ENCODE results near the gene LFNG.
A peak's percentile ranks its signal among the peaks of the same experiment; 100 is the strongest.
"Not testable (repeated sequence)": the region's sequence is repeated elsewhere in the genome, so short reads cannot be mapped to it uniquely, and the experiment has no call there.

Gene LFNG

GRCh38 chr7:2545746-2546425 lies 26.3 kb downstream of the LFNG start:
- DNase-seq (ENCODE audit: low read depth): no peak

GRCh38 chr7:2546776-2547586 lies 27.4 kb downstream of the LFNG start:
- no peak for DNase-seq (ENCODE audit: low read depth)

GRCh38 chr7:2551418-2551817 lies 31.8 kb downstream of the LFNG start:
- DNase-seq (ENCODE audit: low read depth): no peak

- DNase-seq (ENCODE audit: low read depth): no peak
Observed at GRCh38 chr7:2553108-2553507, 33.5 kb downstream of the LFNG start.

GRCh38 chr7:2553831-2554581 lies 34.4 kb downstream of the LFNG start:
- no peak for DNase-seq (ENCODE audit: low read depth)

- no peak for DNase-seq (ENCODE audit: low read depth)
Observed at GRCh38 chr7:2554661-2555111, 35.1 kb downstream of the LFNG start.

- peak; percentile 92 for DNase-seq (ENCODE audit: low read depth)
Observed at GRCh38 chr7:2555121-2556052, 35.8 kb downstream of the LFNG start, which contains the start of gene BRAT1. TSS of gene BRAT1 (minus strand) at chr7:2555524. CDS start at chr7:2554431, 1,093 bp downstream.

- peak; percentile 87 for DNase-seq (ENCODE audit: low read depth)
Observed at GRCh38 chr7:2558629-2559282, 39.2 kb downstream of the LFNG start, which contains the start of gene IQCE. TSS of gene IQCE (plus strand) at chr7:2558979. CDS start at chr7:2559182, 203 bp downstream.

- no peak for DNase-seq (ENCODE audit: low read depth)
Observed at GRCh38 chr7:2559283-2559950, 39.8 kb downstream of the LFNG start.

GRCh38 chr7:2563955-2564354 lies 44.4 kb downstream of the LFNG start:
- DNase-seq (ENCODE audit: low read depth): not testable (repeated sequence)

- no peak for DNase-seq (ENCODE audit: low read depth)
Observed at GRCh38 chr7:2564970-2565540, 45.5 kb downstream of the LFNG start.

- no peak for DNase-seq (ENCODE audit: low read depth)
Observed at GRCh38 chr7:2566348-2566889, 46.8 kb downstream of the LFNG start.

GRCh38 chr7:2566890-2567678 lies 47.5 kb downstream of the LFNG start:
- no peak for DNase-seq (ENCODE audit: low read depth)

- DNase-seq (ENCODE audit: low read depth): no peak
Observed at GRCh38 chr7:2567679-2568278, 48.2 kb downstream of the LFNG start.

- no peak for DNase-seq (ENCODE audit: low read depth)
Observed at GRCh38 chr7:2568521-2569223, 49.1 kb downstream of the LFNG start.

GRCh38 chr7:2569421-2569820 lies 49.8 kb downstream of the LFNG start:
- DNase-seq (ENCODE audit: low read depth): no peak

- DNase-seq (ENCODE audit: low read depth): no peak
Observed at GRCh38 chr7:2570021-2570420, 50.4 kb downstream of the LFNG start.

- DNase-seq (ENCODE audit: low read depth): no peak
Observed at GRCh38 chr7:2571409-2571808, 51.8 kb downstream of the LFNG start.
